Activated naive CD4-positive, alpha-beta T cell treated with anti-CD3 and anti-CD28 coated beads, Interleukin-2, amount 50 U/mL, for 72 hours (primary cell): Measurements from ENCODE around the gene EIF4G2. TPM values are rescaled to one million over a fixed set of nuclear protein-coding genes. Genes with fewer than 3 reads are reported as not detected.

Experiments used
- ATAC-seq, 2 donors: fragments of 150-1000 bp; cut with Tn5 transposase; 2 replicates each; pipeline ENCODE4 v1.10.0; 2021; ENCODE audit warnings: mild to moderate bottlenecking in 2 of 2, moderate library complexity in 2 of 2
- DNase-seq, 2 donors: peaks; one replicate each; pipeline ENCODE4 v3.0.0; 2021 to 2022; ENCODE audit warnings: low spot score in 2 of 2
- H3K27ac Mint-ChIP-seq, 2 donors: one replicate each; pipeline ENCODE4 v1.8.0; 2022; ENCODE audit warnings: mild to moderate bottlenecking in 2 of 2, mixed read lengths in 2 of 2
- H3K36me3 Mint-ChIP-seq, 2 donors: one replicate each; pipeline ENCODE4 v1.8.0; 2022; ENCODE audit warnings: mixed read lengths in 2 of 2
- H3K9me3 Mint-ChIP-seq, 2 donors: one replicate each; pipeline ENCODE4 v1.8.0; 2022; ENCODE audit warnings: mixed read lengths in 2 of 2
- total RNA-seq, 2 donors: library from RNA; stranded (reverse); gene quantifications; one replicate each; pipeline ENCODE4 v1.2.3, GENCODE V29; 2022

Gene EIF4G2
- total RNA-seq, 2 donors from 2014 or later, result 462 to 846 TPM

GRCh38 chr11:10761085-10761698 is 47.5 kb downstream of the EIF4G2 start:
- DNase-seq (no peak), ATAC-seq (no peak)
- H3K27ac Mint-ChIP-seq, result no peak overlapping the region
- H3K36me3 Mint-ChIP-seq, result peaks cover 7 to 8% of the 10 kb centered on the region in 2 donors
- H3K9me3 Mint-ChIP-seq, result no peaks in the 10 kb centered on the region

- ATAC-seq, result no peak
- DNase-seq, result no peak
- H3K36me3 Mint-ChIP-seq, result peaks cover 0 to 4% of the 10 kb centered on the region in 2 donors
- no peak overlapping the region for H3K27ac Mint-ChIP-seq
- no peaks in the 10 kb centered on the region for H3K9me3 Mint-ChIP-seq
Measured at GRCh38 chr11:10758957-10759356, 49.8 kb downstream of the EIF4G2 start.

DNA sequence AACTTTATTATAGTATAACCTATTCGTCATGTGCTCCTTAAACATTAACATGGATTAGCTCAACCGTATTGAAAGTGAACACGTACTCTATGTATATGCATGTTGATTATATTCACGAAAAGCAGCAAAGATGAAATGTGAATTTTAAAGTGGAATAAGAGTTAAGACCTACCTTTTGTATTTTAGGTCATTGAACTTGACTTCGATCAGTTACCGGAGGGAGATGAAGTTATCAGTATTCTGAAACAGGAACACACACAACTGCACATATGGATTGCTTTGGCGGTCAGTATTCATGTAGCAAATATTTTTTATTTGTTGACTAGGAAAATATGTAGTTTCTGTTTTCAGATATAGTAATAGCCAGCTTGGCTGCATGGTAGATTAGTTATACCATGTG is 56.2 kb downstream of the EIF4G2 start:
- H3K9me3 Mint-ChIP-seq, result no peaks in the 10 kb centered on the region
- peaks cover 4 to 14% of the 10 kb centered on the region in 2 donors for H3K36me3 Mint-ChIP-seq
- no peak for ATAC-seq
- DNase-seq, result no peak
- H3K27ac Mint-ChIP-seq, result no peak overlapping the region

- DNase-seq (no peak), ATAC-seq (no peak)
- peak overlapping the region; percentile 58 to 95 for H3K27ac Mint-ChIP-seq
Measured at GRCh38 chr11:10752061-10752460, 56.7 kb downstream of the EIF4G2 start.

GRCh38 chr11:10751581-10751940 is 57.2 kb downstream of the EIF4G2 start:
- Mint-ChIP-seq H3K36me3 (peaks cover 4 to 14% of the 10 kb centered on the region in 2 donors), H3K27ac (peak overlapping the region; percentile 58 to 95), H3K9me3 (no peaks in the 10 kb centered on the region)
- no peak for DNase-seq
- ATAC-seq, result peak in 1 of 2 donors; percentile 7

More at GRCh38 chr11:10752061-10752460, 56.7 kb downstream of the EIF4G2 start:
- H3K36me3 Mint-ChIP-seq, result peaks cover 4 to 14% of the 10 kb centered on the region in 2 donors
- H3K9me3 Mint-ChIP-seq, result no peaks in the 10 kb centered on the region

GRCh38 chr11:10750838-10751580 is 57.7 kb downstream of the EIF4G2 start, which contains the start of gene CTR9:
CTR9 (plus strand) TSS chr11:10751246; CDS start chr11:10751413, 167 bp downstream.
- Mint-ChIP-seq H3K27ac (peak within 1 kb of the TSS; percentile 58 to 95), H3K9me3 (no peaks in the 10 kb centered on the region), H3K36me3 (peaks cover 4 to 14% of the 10 kb centered on the region in 2 donors)
- DNase-seq (peak; percentile 93 to 95), ATAC-seq (peak; percentile 95 to 96)

- H3K36me3 Mint-ChIP-seq, result peaks cover 4 to 14% of the 10 kb centered on the region in 2 donors
- no peaks in the 10 kb centered on the region for H3K9me3 Mint-ChIP-seq
- DNase-seq (no peak), ATAC-seq (no peak)
- no peak overlapping the region for H3K27ac Mint-ChIP-seq
Measured at GRCh38 chr11:10749476-10749875, 59.2 kb downstream of the EIF4G2 start.

DNA sequence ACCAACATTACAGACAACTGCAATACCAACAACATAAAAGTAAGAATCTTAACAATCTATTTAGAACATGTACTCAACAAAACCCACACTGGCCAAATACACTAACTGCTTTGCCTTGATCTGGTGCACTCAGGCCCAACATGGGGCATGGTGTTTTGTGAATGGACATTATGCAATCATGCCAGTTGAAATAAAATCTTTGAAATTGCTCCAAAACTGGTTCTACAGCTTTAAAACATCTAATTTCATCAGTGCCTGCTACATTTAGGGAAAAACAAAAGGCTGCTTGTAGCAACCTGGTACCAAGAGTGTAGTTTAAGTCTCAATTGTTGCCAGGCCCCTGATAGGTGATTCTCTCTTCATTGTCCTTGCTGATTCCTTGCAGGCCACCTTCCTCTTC is 61.0 kb downstream of the EIF4G2 start:
- Mint-ChIP-seq H3K9me3 (no peaks in the 10 kb centered on the region), H3K27ac (no peak overlapping the region)
- no peak for ATAC-seq

More for the DNA sequence above, 61.0 kb downstream of the EIF4G2 start:
- H3K36me3 Mint-ChIP-seq, result peaks cover 4 to 14% of the 10 kb centered on the region in 2 donors
- no peak for DNase-seq

Other genes starting within 250 kb of the EIF4G2 start
- gene LYVE1, start 240.3 kb downstream of the EIF4G2 start, total RNA-seq, result not detected
- not detected for gene IRAG1, start 115.2 kb downstream of the EIF4G2 start, total RNA-seq
- 10 to 100 TPM; 23.9 to 43.6 TPM for gene CTR9, start 57.7 kb downstream of the EIF4G2 start, total RNA-seq
- 10 to 100 TPM; 41.2 to 43.6 TPM for gene ZBED5, start 49.1 kb upstream of the EIF4G2 start, total RNA-seq